ENCODE measurements around the gene CYP27B1.

The CYP27B1 gene, protein sequence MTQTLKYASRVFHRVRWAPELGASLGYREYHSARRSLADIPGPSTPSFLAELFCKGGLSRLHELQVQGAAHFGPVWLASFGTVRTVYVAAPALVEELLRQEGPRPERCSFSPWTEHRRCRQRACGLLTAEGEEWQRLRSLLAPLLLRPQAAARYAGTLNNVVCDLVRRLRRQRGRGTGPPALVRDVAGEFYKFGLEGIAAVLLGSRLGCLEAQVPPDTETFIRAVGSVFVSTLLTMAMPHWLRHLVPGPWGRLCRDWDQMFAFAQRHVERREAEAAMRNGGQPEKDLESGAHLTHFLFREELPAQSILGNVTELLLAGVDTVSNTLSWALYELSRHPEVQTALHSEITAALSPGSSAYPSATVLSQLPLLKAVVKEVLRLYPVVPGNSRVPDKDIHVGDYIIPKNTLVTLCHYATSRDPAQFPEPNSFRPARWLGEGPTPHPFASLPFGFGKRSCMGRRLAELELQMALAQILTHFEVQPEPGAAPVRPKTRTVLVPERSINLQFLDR

DNA sequence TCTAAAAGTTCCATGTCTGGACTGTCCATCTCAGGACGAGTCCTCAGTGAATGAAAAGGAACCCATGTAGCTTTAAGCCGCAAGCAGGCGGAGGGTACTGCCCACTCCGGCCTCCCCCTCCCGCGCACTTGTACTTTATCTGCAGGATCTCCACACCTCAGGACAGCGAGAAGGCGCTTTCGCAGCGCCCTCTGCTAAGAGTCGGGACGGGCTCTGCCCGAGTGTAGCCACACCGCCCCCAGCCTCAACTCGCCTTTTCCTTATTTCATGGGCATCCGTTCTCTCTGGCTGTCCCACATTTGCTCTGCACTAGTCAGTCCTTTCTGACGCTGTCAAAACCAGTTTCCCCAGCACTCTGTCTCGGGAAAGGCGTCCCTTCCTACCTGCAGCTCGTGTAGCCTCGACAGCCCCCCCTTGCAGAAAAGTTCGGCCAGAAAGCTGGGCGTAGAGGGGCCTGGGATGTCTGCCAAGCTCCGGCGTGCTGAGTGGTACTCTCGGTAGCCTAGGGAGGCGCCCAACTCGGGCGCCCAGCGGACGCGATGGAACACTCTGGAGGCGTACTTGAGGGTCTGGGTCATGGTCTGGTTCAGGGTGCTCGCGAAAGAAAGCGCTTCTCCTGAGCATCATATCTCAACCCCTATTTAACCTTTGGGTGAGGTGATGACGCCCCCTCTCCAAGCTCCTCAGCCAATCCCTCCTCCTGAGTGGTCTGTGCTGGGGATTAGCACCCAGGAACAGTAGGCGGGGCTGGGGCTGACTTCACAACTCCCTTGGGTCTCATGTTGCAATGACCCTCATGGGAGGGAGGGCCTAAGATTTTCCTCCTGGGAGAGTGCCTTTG lies at the start of gene CYP27B1:
TSS of gene CYP27B1 (minus strand) at position 615 of the 841 bp plus-strand sequence. CDS start at position 578, 37 bp downstream.
- Histone ChIP-seq H3K4me1 (ENCODE audit: control insufficient read depth in 1 of 2, insufficient read depth in 2 of 2, low read length in 2 of 2) (peaks cover 30 to 40% of the 10 kb centered on the region in 2 donors), H3K9me3 (ENCODE audit: control insufficient read depth in 1 of 2, low read length in 2 of 2) (no peaks in the 10 kb centered on the region), H3K9ac (ENCODE audit: low read depth in 1 of 2, low read length in 2 of 2) (peak within 1 kb of the TSS in 1 of 2 donors; percentile 32), H3K4me3 (ENCODE audit: low read depth in 1 of 2, low read length in 2 of 2) (peak within 1 kb of the TSS; percentile 77 to 83), H3K27ac (ENCODE audit: low read depth, low read length) (no peak within 1 kb of the TSS), H3K27me3 (ENCODE audit: control insufficient read depth in 1 of 2, insufficient read depth in 2 of 2, low read length in 2 of 2) (peaks cover 25 to 33% of the 10 kb centered on the region in 2 donors), H3K36me3 (ENCODE audit: control insufficient read depth in 1 of 2, insufficient read depth in 2 of 2, low read length in 2 of 2) (peaks cover 5 to 19% of the 10 kb centered on the region in 2 donors)

DNA sequence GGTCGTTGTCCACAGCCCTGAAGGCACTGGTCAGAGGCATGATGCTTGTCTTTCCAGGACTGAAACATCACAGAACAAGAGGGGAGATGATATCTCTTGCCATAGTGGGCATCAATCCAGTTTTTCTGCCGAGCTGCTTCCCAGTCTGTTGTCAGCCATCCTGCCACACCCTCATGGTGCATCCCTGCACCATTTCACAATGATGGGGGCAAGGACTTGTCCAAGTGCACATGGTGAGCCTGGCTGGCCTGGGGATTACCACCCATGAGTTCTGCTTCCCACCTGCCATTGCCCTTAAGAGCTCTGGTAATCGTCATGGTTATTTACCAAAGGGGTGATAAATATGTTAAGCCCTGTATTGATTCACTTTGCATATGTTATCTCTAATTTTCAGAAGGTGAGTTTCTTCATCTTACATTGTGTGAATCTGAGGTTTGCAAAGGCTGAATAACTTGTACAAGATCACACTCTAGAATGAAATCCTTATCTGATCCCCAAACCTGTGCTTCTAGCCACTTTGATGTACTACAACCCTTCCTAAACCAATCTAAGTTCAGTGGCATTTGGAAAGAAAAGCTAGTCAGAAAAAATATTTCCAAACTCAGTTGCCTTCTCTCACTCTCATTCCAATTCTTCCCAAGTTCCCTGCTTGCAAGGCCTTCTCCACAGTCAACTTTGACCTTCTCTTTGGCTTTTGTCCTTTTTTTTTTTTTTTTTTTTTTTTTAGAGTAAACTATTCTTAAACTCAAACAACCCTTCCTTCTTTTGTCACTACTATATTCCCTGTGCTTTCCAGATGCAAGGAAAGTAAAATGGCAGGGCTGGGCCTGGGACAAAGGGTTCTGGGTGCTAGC lies 49.4 kb upstream of the CYP27B1 start:
- no peak overlapping the region for H3K27ac ChIP-seq (ENCODE audit: low read depth, low read length)
- H3K9me3 ChIP-seq (ENCODE audit: control insufficient read depth in 1 of 2, low read length in 2 of 2), result no peaks in the 10 kb centered on the region
- no peak overlapping the region for H3K4me3 ChIP-seq (ENCODE audit: low read depth in 1 of 2, low read length in 2 of 2)
- no peaks in the 10 kb centered on the region for H3K27me3 ChIP-seq (ENCODE audit: control insufficient read depth in 1 of 2, insufficient read depth in 2 of 2, low read length in 2 of 2)
- peaks cover 19 to 21% of the 10 kb centered on the region in 2 donors for H3K4me1 ChIP-seq (ENCODE audit: control insufficient read depth in 1 of 2, insufficient read depth in 2 of 2, low read length in 2 of 2)
- peaks cover 0 to 15% of the 10 kb centered on the region in 2 donors for H3K36me3 ChIP-seq (ENCODE audit: control insufficient read depth in 1 of 2, insufficient read depth in 2 of 2, low read length in 2 of 2)
- no peak overlapping the region for H3K9ac ChIP-seq (ENCODE audit: low read depth in 1 of 2, low read length in 2 of 2)

DNA sequence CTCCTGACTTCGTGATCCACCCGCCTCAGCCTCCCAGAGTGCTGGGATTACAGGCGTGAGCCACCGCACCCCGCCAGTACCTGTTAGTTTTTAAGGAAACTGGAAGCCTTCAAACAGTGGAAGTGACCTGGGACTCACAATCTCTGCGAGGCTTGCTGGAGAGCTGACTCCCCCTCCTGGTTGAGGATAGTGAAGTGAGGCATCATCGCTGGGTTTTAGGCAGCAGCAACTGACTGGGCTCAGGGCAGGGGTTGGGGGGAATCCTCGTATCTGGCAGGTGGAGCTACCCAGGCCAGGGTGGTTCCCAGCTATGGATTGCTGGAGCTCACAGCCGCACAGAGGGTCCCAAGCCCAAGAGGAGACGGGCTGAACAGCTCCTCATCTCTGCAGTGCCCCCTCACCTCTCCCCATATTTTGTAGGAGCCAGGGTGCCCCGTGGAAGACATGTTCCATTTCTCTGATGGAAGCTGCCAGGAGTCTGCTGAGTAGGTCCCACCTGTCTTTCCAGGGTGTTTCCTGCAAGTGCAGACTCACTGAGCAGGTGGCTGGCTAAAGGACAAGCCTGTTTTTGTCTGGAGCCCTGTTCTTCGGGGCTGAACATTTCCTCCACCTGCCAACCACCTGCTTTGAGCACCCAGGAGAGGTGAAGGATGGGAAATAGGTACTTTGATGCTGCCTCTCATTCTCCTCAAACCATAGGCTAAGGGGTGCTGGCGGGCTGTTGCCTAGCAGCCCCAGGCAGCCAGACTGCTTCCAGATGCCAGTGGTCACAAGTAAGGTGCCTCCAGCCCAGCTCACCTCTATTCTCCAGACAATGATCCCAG lies 48.5 kb upstream of the CYP27B1 start:
- no peaks in the 10 kb centered on the region for H3K27me3 ChIP-seq (ENCODE audit: control insufficient read depth in 1 of 2, insufficient read depth in 2 of 2, low read length in 2 of 2)
- H3K4me1 ChIP-seq (ENCODE audit: control insufficient read depth in 1 of 2, insufficient read depth in 2 of 2, low read length in 2 of 2), result peaks cover 19 to 21% of the 10 kb centered on the region in 2 donors
- H3K9me3 ChIP-seq (ENCODE audit: control insufficient read depth in 1 of 2, low read length in 2 of 2), result no peaks in the 10 kb centered on the region
- no peak overlapping the region for H3K27ac ChIP-seq (ENCODE audit: low read depth, low read length)
- no peak overlapping the region for H3K4me3 ChIP-seq (ENCODE audit: low read depth in 1 of 2, low read length in 2 of 2)
- H3K36me3 ChIP-seq (ENCODE audit: control insufficient read depth in 1 of 2, insufficient read depth in 2 of 2, low read length in 2 of 2), result peaks cover 0 to 6% of the 10 kb centered on the region in 2 donors
- no peak overlapping the region for H3K9ac ChIP-seq (ENCODE audit: low read depth in 1 of 2, low read length in 2 of 2)

DNA sequence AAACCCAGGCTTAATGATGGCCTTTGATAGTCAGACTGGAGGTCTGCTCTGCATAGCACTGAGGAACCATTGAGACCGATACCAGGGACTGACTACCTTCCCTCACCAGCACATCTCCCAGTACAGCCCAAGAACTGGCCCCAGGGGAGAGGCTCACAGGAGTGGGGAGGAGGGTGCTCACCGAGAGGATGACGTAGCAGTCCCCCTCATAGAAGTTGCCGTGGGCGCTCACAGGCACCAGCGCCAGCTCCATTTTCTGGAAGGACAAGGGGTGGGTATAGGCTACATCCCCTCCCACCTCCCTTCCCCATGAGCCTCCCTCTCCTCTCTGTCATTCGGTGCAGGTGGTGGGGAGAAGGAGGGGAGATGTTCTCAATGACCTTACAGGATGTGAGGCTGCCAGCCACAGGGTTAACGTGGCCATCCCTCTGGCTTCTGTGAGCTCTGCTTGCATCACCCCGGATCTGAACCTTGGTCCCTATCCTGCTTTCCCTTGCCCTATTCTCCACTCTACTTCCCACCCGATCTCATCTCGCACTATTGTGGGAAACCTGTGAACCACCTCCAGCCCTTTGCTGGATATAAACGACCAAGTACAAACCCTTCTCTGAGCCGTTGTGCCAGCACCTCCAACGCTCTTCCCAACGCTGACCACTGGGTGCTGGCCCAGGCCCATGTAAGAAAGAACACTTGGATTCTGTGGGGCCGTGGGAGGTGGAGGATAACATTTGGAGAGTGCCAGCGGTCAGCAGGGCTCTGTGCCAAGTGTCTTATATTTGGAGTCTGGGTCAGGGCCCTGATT lies 47.3 kb upstream of the CYP27B1 start:
- Histone ChIP-seq H3K4me3 (ENCODE audit: low read depth in 1 of 2, low read length in 2 of 2) (no peak overlapping the region), H3K27ac (ENCODE audit: low read depth, low read length) (no peak overlapping the region), H3K4me1 (ENCODE audit: control insufficient read depth in 1 of 2, insufficient read depth in 2 of 2, low read length in 2 of 2) (peaks cover 19 to 21% of the 10 kb centered on the region in 2 donors)

DNA sequence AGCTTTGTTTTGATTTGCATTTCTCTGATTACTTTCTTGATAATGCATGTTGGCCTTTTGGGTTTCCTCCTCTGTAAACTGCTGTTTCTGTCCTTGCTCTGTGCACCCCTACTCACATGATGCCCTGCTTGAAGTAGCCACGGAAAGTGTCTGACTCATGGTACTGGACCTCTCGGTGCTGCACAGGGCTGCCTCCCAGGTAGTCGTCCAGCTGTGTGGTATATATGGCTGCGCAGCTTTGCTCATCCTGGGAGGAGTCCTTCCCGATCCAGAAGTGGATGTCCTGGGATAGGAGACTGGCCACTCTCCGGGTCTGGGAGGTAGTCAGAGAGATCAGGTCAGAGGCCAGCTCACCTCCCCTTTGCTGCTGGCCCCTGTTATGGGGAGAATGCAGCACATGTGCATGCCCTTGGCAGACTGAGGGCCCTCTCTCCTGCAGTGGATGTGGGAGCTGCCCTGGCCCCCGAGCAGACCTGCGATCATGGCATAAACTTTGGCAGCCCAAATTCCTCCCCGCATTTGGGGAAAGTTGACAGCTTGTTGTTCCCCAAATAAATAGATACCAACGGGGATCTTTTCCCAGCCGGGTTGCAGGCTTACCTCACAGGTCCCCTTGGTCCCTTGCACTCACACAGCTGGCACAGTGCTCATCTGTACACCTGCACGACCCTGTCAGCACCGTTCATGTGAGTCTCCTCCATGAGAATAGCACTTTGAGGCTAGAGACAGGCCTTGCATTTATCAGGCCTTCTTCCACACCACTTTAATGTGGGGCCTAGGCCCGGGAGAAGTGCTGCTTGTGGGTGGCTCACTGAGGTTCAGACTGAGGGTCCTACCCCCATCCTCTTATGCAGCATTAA lies 46.5 kb upstream of the CYP27B1 start:
- H3K9me3 ChIP-seq (ENCODE audit: control insufficient read depth in 1 of 2, low read length in 2 of 2), result no peaks in the 10 kb centered on the region
- H3K9ac ChIP-seq (ENCODE audit: low read depth in 1 of 2, low read length in 2 of 2), result no peak overlapping the region
- no peak overlapping the region for H3K4me3 ChIP-seq (ENCODE audit: low read depth in 1 of 2, low read length in 2 of 2)
- no peaks in the 10 kb centered on the region for H3K27me3 ChIP-seq (ENCODE audit: control insufficient read depth in 1 of 2, insufficient read depth in 2 of 2, low read length in 2 of 2)
- H3K27ac ChIP-seq (ENCODE audit: low read depth, low read length), result no peak overlapping the region
- peaks cover 19 to 21% of the 10 kb centered on the region in 2 donors for H3K4me1 ChIP-seq (ENCODE audit: control insufficient read depth in 1 of 2, insufficient read depth in 2 of 2, low read length in 2 of 2)
- H3K36me3 ChIP-seq (ENCODE audit: control insufficient read depth in 1 of 2, insufficient read depth in 2 of 2, low read length in 2 of 2), result peaks cover 2 to 13% of the 10 kb centered on the region in 2 donors

More for the DNA sequence above, 47.3 kb upstream of the CYP27B1 start:
- H3K9ac ChIP-seq (ENCODE audit: low read depth in 1 of 2, low read length in 2 of 2), result no peak overlapping the region
- no peaks in the 10 kb centered on the region for H3K9me3 ChIP-seq (ENCODE audit: control insufficient read depth in 1 of 2, low read length in 2 of 2)
- peaks cover 0 to 7% of the 10 kb centered on the region in 2 donors for H3K36me3 ChIP-seq (ENCODE audit: control insufficient read depth in 1 of 2, insufficient read depth in 2 of 2, low read length in 2 of 2)
- H3K27me3 ChIP-seq (ENCODE audit: control insufficient read depth in 1 of 2, insufficient read depth in 2 of 2, low read length in 2 of 2), result no peaks in the 10 kb centered on the region

DNA sequence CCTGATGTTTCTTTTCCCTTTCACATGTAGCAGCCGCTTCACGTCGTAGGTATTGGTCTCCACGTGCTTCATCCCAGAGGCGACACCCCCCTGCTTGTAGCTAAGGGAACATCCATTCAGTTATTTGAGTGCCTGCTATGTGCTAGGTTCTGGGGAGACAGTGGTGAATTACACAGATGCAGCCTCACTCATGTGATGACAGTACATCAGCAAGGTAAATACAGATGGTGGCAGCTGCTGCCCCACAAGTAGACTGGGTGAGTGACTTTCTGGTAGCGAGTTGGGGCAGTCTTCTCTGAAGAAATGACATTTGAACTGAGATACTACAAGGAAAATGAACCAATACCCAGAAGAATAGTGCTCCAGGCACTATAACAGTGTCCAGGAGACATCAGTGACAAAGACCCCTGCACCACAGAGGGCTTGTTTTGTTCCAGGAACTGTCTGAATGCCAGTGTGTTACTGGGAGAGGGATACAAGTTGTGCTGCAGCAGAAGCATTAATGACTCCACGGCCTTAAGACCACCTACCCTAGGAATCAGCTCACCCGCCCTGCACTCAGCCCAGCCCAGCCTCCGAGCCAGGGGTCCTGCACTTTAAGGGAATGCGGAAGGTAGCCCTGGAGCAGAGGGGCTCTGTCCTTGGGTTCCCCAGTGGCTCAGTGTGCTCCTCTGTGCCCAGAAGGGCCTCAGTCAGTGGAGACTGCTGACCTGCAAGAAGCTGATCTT lies 44.3 kb upstream of the CYP27B1 start:
- H3K9me3 ChIP-seq (ENCODE audit: control insufficient read depth in 1 of 2, low read length in 2 of 2), result no peaks in the 10 kb centered on the region
- peaks cover 5 to 6% of the 10 kb centered on the region in 2 donors for H3K4me1 ChIP-seq (ENCODE audit: control insufficient read depth in 1 of 2, insufficient read depth in 2 of 2, low read length in 2 of 2)
- H3K27me3 ChIP-seq (ENCODE audit: control insufficient read depth in 1 of 2, insufficient read depth in 2 of 2, low read length in 2 of 2), result no peaks in the 10 kb centered on the region
- H3K4me3 ChIP-seq (ENCODE audit: low read depth in 1 of 2, low read length in 2 of 2), result no peak overlapping the region
- H3K27ac ChIP-seq (ENCODE audit: low read depth, low read length), result no peak overlapping the region
- H3K9ac ChIP-seq (ENCODE audit: low read depth in 1 of 2, low read length in 2 of 2), result no peak overlapping the region
- peaks cover 10 to 32% of the 10 kb centered on the region in 2 donors for H3K36me3 ChIP-seq (ENCODE audit: control insufficient read depth in 1 of 2, insufficient read depth in 2 of 2, low read length in 2 of 2)

DNA sequence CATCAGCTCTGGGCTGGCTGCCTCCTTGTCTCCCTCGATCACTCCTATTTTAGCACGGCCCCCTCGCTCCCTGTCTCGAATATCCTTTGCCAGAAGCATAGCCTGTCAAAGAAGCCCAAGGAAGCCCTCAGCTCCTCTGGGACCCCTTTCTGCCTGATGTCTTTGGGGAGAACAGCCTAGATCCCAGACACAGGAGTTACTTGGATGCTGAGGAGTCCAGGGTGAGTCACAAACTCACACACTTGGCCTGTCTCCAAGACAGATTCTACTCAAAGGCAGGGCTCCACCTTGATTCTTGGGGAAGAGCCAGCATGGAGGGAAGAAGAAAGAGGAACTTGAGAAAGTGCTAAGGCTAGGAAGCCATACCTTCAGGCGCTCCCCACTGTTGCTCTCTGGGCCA lies 43.6 kb upstream of the CYP27B1 start:
- no peak overlapping the region for H3K9ac ChIP-seq (ENCODE audit: low read depth in 1 of 2, low read length in 2 of 2)
- H3K27me3 ChIP-seq (ENCODE audit: control insufficient read depth in 1 of 2, insufficient read depth in 2 of 2, low read length in 2 of 2), result no peaks in the 10 kb centered on the region
- H3K27ac ChIP-seq (ENCODE audit: low read depth, low read length), result no peak overlapping the region
- H3K4me3 ChIP-seq (ENCODE audit: low read depth in 1 of 2, low read length in 2 of 2), result no peak overlapping the region
- H3K4me1 ChIP-seq (ENCODE audit: control insufficient read depth in 1 of 2, insufficient read depth in 2 of 2, low read length in 2 of 2), result no peaks in the 10 kb centered on the region
- peaks cover 10 to 32% of the 10 kb centered on the region in 2 donors for H3K36me3 ChIP-seq (ENCODE audit: control insufficient read depth in 1 of 2, insufficient read depth in 2 of 2, low read length in 2 of 2)
- no peaks in the 10 kb centered on the region for H3K9me3 ChIP-seq (ENCODE audit: control insufficient read depth in 1 of 2, low read length in 2 of 2)

DNA sequence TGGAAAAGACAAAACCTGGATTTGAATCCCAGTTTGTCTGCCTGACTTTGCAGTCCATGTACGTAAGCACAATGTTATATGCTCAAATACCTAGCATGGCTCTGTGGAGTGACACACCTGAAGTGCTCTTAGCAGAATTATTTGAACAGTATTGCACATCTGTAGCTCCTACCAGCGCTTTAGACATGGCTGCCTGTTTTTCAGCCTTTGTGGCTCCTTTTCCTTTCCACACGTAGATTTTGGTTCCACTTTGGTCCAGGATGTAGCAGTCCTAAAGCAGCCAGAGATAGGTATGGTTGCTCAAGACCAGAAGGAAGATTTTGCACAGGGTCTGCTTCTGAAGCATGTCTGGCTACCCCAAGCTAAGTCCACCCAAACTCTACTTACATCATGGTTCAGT lies 42.5 kb upstream of the CYP27B1 start:
- Histone ChIP-seq H3K27me3 (ENCODE audit: control insufficient read depth in 1 of 2, insufficient read depth in 2 of 2, low read length in 2 of 2) (no peaks in the 10 kb centered on the region), H3K9ac (ENCODE audit: low read depth in 1 of 2, low read length in 2 of 2) (no peak overlapping the region), H3K4me1 (ENCODE audit: control insufficient read depth in 1 of 2, insufficient read depth in 2 of 2, low read length in 2 of 2) (no peaks in the 10 kb centered on the region), H3K9me3 (ENCODE audit: control insufficient read depth in 1 of 2, low read length in 2 of 2) (no peaks in the 10 kb centered on the region), H3K4me3 (ENCODE audit: low read depth in 1 of 2, low read length in 2 of 2) (no peak overlapping the region), H3K36me3 (ENCODE audit: control insufficient read depth in 1 of 2, insufficient read depth in 2 of 2, low read length in 2 of 2) (peaks cover 10 to 32% of the 10 kb centered on the region in 2 donors), H3K27ac (ENCODE audit: low read depth, low read length) (no peak overlapping the region)

Measured in duodenal mucosa (tissue), 2 donors.